Urinary bladder (tissue), 4 donors: ENCODE data around the gene KANSL1. TPM values are rescaled to one million over a fixed set of nuclear protein-coding genes. Genes with fewer than 3 reads are reported as not detected.

Source experiments
- DNase-seq: peaks from one replicate; pipeline ENCODE4 v3.0.0-alpha.2; 2015; ENCODE audit errors: extremely low spot score
- H3K27ac ChIP-seq: one replicate; pipeline ENCODE4 v1.5.1; 2013; ENCODE audit warnings: low read depth, mild to moderate bottlenecking, moderate library complexity
- H3K36me3 ChIP-seq: one replicate; pipeline ENCODE4 v1.6.1; 2013; ENCODE audit warnings: mild to moderate bottlenecking, moderate library complexity; ENCODE audit not compliant: insufficient read depth
- H3K4me1 ChIP-seq: one replicate; pipeline ENCODE4 v1.6.1; 2013; ENCODE audit warnings: mild to moderate bottlenecking, moderate library complexity; ENCODE audit not compliant: insufficient read depth
- H3K4me3 ChIP-seq: one replicate; pipeline ENCODE4 v1.5.1; 2013; ENCODE audit warnings: low read depth, low read length
- WGBS: extraction: QIAGEN DNeasy Blood & Tissue Kit; methylation state at CpG from one replicate; pipeline ENCODE4 v1.1.7; 2013; 5-methylcytosine and 5-hydroxymethylcytosine counted together
- polyA plus RNA-seq: library from polyadenylated mRNA; stranded (reverse); fragments of 200-250 nt; gene quantifications from one replicate; pipeline ENCODE4 v1.2.3, GENCODE V29; 2013
- total RNA-seq: library from RNA; depleted of rRNA; stranded (reverse); fragments of >200 nt; gene quantifications from one replicate; pipeline ENCODE4 v1.2.3, GENCODE V29; 2014
- donor health status: healthy with polysubstance abuse.
- donor health status: healthy.

The KANSL1 gene
- total and polyA plus RNA-seq, 2 donors = 22.4 to 146 TPM

GRCh38 chr17:46003907-46004748 lies 189.1 kb downstream of the KANSL1 start:
- Histone ChIP-seq H3K4me1 (no peaks in the 10 kb centered on the region), H3K36me3 (no peaks in the 10 kb centered on the region), H3K4me3 (no peak overlapping the region), H3K27ac (no peak overlapping the region)
- no peak for DNase-seq
- 39% methylated on average over 6 of the region's 6 CpGs for WGBS

- Histone ChIP-seq H3K27ac (no peak overlapping the region), H3K4me1 (no peaks in the 10 kb centered on the region), H3K36me3 (no peaks in the 10 kb centered on the region), H3K4me3 (no peak overlapping the region)
- no peak for DNase-seq
- WGBS = 68% methylated on average over 7 of the region's 7 CpGs
Measured at GRCh38 chr17:46002973-46003316, 190.3 kb downstream of the KANSL1 start.

GRCh38 chr17:46002311-46002972 lies 190.8 kb downstream of the KANSL1 start:
- no peaks in the 10 kb centered on the region for H3K36me3 ChIP-seq
- H3K4me1 ChIP-seq = no peaks in the 10 kb centered on the region
- H3K4me3 ChIP-seq = no peak overlapping the region
- 23% methylated on average over 8 of the region's 8 CpGs for WGBS
- no peak overlapping the region for H3K27ac ChIP-seq
- DNase-seq = peak; percentile 17

- Histone ChIP-seq H3K36me3 (no peaks in the 10 kb centered on the region), H3K27ac (no peak overlapping the region), H3K4me1 (no peaks in the 10 kb centered on the region), H3K4me3 (no peak overlapping the region)
- WGBS = 75% methylated on average over 13 of the region's 13 CpGs
- no peak for DNase-seq
Measured at GRCh38 chr17:46001390-46002310, 191.6 kb downstream of the KANSL1 start.

GRCh38 chr17:46000757-46001156 lies 192.5 kb downstream of the KANSL1 start:
- Histone ChIP-seq H3K27ac (no peak overlapping the region), H3K4me3 (no peak overlapping the region), H3K36me3 (no peaks in the 10 kb centered on the region), H3K4me1 (no peaks in the 10 kb centered on the region)
- DNase-seq = no peak
- 77% methylated on average over 2 of the region's 2 CpGs for WGBS

- 76% methylated on average over 7 of the region's 7 CpGs for WGBS
- no peak for DNase-seq
- no peaks in the 10 kb centered on the region for H3K36me3 ChIP-seq
- no peaks in the 10 kb centered on the region for H3K4me1 ChIP-seq
- H3K27ac ChIP-seq = no peak overlapping the region
- H3K4me3 ChIP-seq = no peak overlapping the region
Measured at GRCh38 chr17:46000292-46000691, 192.9 kb downstream of the KANSL1 start.

GRCh38 chr17:45999900-46000290 lies 193.3 kb downstream of the KANSL1 start:
- WGBS = 82% methylated on average over 9 of the region's 9 CpGs
- Histone ChIP-seq H3K4me3 (no peak overlapping the region), H3K36me3 (no peaks in the 10 kb centered on the region)

GRCh38 chr17:45998987-45999899 lies 194.0 kb downstream of the KANSL1 start, which contains the start of gene STH:
TSS of gene STH (plus strand) at chr17:45999250. CDS start at chr17:45999280, 30 bp downstream.
- Histone ChIP-seq H3K27ac (no peak within 1 kb of the TSS), H3K36me3 (no peaks in the 10 kb centered on the region), H3K4me1 (no peaks in the 10 kb centered on the region), H3K4me3 (no peak within 1 kb of the TSS)
- DNase-seq = no peak
- 79% methylated on average over 8 of the region's 8 CpGs for WGBS

More at GRCh38 chr17:45999900-46000290, 193.3 kb downstream of the KANSL1 start:
- Histone ChIP-seq H3K4me1 (no peaks in the 10 kb centered on the region), H3K27ac (no peak overlapping the region)
- no peak for DNase-seq

GRCh38 chr17:45997624-45998023 lies 195.6 kb downstream of the KANSL1 start:
- H3K4me1 ChIP-seq = no peaks in the 10 kb centered on the region
- DNase-seq = no peak
- no peak overlapping the region for H3K4me3 ChIP-seq
- 88% methylated on average over 9 of the region's 9 CpGs for WGBS
- no peak overlapping the region for H3K27ac ChIP-seq
- H3K36me3 ChIP-seq = no peaks in the 10 kb centered on the region

GRCh38 chr17:45997166-45997565 lies 196.1 kb downstream of the KANSL1 start:
- H3K4me3 ChIP-seq = no peak overlapping the region
- no peaks in the 10 kb centered on the region for H3K4me1 ChIP-seq
- H3K27ac ChIP-seq = no peak overlapping the region
- DNase-seq = no peak
- WGBS = 89% methylated on average over 13 of the region's 13 CpGs
- H3K36me3 ChIP-seq = no peaks in the 10 kb centered on the region

DNA sequence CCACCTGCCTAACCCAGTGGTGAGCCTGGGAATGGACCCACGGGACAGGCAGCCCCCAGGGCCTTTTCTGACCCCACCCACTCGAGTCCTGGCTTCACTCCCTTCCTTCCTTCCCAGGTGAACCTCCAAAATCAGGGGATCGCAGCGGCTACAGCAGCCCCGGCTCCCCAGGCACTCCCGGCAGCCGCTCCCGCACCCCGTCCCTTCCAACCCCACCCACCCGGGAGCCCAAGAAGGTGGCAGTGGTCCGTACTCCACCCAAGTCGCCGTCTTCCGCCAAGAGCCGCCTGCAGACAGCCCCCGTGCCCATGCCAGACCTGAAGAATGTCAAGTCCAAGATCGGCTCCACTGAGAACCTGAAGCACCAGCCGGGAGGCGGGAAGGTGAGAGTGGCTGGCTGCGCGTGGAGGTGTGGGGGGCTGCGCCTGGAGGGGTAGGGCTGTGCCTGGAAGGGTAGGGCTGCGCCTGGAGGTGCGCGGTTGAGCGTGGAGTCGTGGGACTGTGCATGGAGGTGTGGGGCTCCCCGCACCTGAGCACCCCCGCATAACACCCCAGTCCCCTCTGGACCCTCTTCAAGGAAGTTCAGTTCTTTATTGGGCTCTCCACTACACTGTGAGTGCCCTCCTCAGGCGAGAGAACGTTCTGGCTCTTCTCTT lies 196.8 kb downstream of the KANSL1 start:
- Histone ChIP-seq H3K36me3 (no peaks in the 10 kb centered on the region), H3K4me3 (no peak overlapping the region), H3K4me1 (no peaks in the 10 kb centered on the region), H3K27ac (no peak overlapping the region)
- WGBS = 83% methylated on average over 31 of the region's 31 CpGs
- DNase-seq = no peak

DNA sequence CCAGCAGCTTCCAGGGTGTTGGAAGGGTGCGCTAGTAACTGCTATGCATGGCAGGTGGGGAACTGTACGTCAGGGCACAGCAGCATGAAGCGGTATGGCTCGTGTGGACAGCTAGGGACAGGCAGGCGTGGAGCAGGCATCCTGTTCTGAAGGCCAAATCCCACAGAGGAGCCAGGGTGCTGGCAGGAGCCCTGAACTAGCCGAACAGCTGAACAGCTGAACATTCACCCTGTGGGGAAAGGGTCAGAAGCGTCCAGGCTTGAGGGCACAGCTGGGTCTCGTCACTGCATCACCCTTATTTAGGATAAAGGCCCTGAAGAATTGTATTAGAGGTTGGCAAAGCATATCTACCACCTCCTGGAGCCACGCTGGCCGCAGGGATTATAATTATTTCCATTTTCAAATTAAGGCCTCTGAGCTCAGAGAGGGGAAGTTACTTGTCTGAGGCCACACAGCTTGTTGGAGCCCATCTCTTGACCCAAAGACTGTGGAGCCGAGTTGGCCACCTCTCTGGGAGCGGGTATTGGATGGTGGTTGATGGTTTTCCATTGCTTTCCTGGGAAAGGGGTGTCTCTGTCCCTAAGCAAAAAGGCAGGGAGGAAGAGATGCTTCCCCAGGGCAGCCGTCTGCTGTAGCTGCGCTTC lies 197.5 kb downstream of the KANSL1 start:
- WGBS = 79% methylated on average over 14 of the region's 14 CpGs
- no peaks in the 10 kb centered on the region for H3K4me1 ChIP-seq
- no peaks in the 10 kb centered on the region for H3K36me3 ChIP-seq
- H3K4me3 ChIP-seq = no peak overlapping the region
- no peak overlapping the region for H3K27ac ChIP-seq
- no peak for DNase-seq
